Measurements from ENCODE around the gene BCL11B.

Gene BCL11B

GRCh38 chr14:99272899-99273765, 1.1 kb upstream of the BCL11B start:
- DNase-seq (ENCODE audit: insufficient read length, low spot score), result no peak
- no peak for FAIRE-seq
- no peak for TF ChIP-seq CTCF (IDR thresholded peaks at IDR 0.05; ENCODE audit: insufficient read depth, missing control alignments)

GRCh38 chr14:99272632-99272898, 568 bp upstream of the BCL11B start:
- FAIRE-seq (no peak), DNase-seq (ENCODE audit: insufficient read length, low spot score) (no peak)
- TF ChIP-seq CTCF (IDR thresholded peaks at IDR 0.05; ENCODE audit: insufficient read depth, missing control alignments), result no peak

GRCh38 chr14:99271221-99271941, 616 bp downstream of the BCL11B start:
- DNase-seq (ENCODE audit: insufficient read length, low spot score) (no peak), FAIRE-seq (no peak)
- TF ChIP-seq CTCF (IDR thresholded peaks at IDR 0.05; ENCODE audit: insufficient read depth, missing control alignments), result no peak

- no peak for FAIRE-seq
- no peak for DNase-seq (ENCODE audit: insufficient read length, low spot score)
- TF ChIP-seq CTCF (IDR thresholded peaks at IDR 0.05; ENCODE audit: insufficient read depth, missing control alignments), result no peak
Observed at GRCh38 chr14:99270458-99271220, 1.4 kb downstream of the BCL11B start.

GRCh38 chr14:99268810-99269707, 2.9 kb downstream of the BCL11B start:
- DNase-seq (ENCODE audit: insufficient read length, low spot score), result no peak
- TF ChIP-seq CTCF (IDR thresholded peaks at IDR 0.05; ENCODE audit: insufficient read depth, missing control alignments), result no peak
- FAIRE-seq, result no peak

GRCh38 chr14:99267837-99268781, 3.9 kb downstream of the BCL11B start:
- TF ChIP-seq CTCF (IDR thresholded peaks at IDR 0.05; ENCODE audit: insufficient read depth, missing control alignments), result no peak
- FAIRE-seq (no peak), DNase-seq (ENCODE audit: insufficient read length, low spot score) (no peak)

Measured in D721Med (cell line).